ENCODE measurements around the gene ERVW-1.
"Not testable (repeated sequence)": the region's sequence is repeated elsewhere in the genome, so short reads cannot be mapped to it uniquely, and the experiment has no call there.

Gene ERVW-1

DNA sequence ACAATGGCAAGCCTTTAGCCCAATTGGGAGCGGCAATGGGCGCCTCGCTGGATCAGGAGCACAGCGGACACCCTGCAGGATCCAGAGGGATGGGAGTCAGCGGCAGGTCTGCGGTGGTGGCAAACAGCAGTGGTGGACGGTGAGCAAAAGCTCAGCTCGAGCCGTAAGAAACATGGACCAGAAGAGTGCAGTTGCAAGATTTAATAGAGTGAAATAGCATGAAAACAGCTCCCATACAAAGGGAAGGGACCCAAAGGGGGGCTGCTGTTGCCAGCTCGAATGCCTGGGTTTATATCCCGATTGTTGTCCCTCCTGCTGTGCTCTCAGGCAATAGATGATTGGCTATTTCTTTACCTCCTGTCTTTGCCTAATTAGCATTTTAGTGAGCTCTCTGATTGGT is at the start of gene ERVW-1:
Gene ERVW-1, minus strand, starts transcription at position 266 of the 400 bp plus-strand sequence. CDS start 7,565 bp downstream, outside the sequence.
- H3K27ac ChIP-seq (ENCODE audit: low read length); DNase-seq; H3K4me1 ChIP-seq (ENCODE audit: insufficient read depth, low read length); H3K4me2 ChIP-seq (ENCODE audit: insufficient read depth, low read length); H3K4me3 ChIP-seq (ENCODE audit: low read depth in 1 of 2, low read length in 2 of 2); H2AFZ ChIP-seq (ENCODE audit: low read depth, low read length); ATAC-seq (ENCODE audit: insufficient read depth, low read depth); H3K79me2 ChIP-seq (ENCODE audit: insufficient read depth, low read length); H3K36me3 ChIP-seq (ENCODE audit: insufficient read depth, low read length); H3K9me3 ChIP-seq (ENCODE audit: insufficient read depth, low read length, severe bottlenecking); H3K27me3 ChIP-seq (ENCODE audit: insufficient read depth, low read length, poor library complexity); H3K9ac ChIP-seq (ENCODE audit: low read depth, low read length); H4K20me1 ChIP-seq (ENCODE audit: insufficient read depth, low read length): not testable (repeated sequence)

DNA sequence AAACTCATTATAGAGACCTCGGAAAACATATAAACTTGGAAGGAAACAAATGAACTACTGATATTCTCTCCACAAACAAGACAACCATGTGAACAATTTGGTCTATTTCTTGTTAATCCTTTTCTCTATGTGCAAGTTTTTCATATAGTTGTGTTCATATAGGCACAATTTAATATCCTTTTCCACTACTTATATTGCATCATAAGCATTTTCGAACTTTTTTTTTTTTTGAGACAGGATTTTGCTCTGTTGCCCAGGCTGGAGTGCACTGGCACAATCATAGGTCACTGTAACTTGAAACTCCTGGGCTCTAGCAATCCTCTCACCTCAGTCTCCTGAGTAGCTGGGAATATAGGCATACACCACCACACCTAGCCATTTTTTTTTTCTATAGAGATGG is 45.4 kb upstream of the ERVW-1 start:
- H3K27ac ChIP-seq (ENCODE audit: low read length): no peak overlapping the region
- H3K4me1 ChIP-seq (ENCODE audit: insufficient read depth, low read length): peaks cover 19% of the 10 kb centered on the region
- TF ChIP-seq CTCF (IDR thresholded peaks at IDR 0.05; ENCODE audit: borderline replicate concordance, extremely low read depth, low read length, poor library complexity, severe bottlenecking): no peak
- TF ChIP-seq EZH2 (IDR thresholded peaks at IDR 0.05; ENCODE audit: borderline replicate concordance, low read depth, low read length, severe bottlenecking): no peak
- no peaks in the 10 kb centered on the region for H3K9me3 ChIP-seq (ENCODE audit: insufficient read depth, low read length, severe bottlenecking)
- no peak overlapping the region for H3K4me2 ChIP-seq (ENCODE audit: insufficient read depth, low read length)
- no peak overlapping the region for H3K9ac ChIP-seq (ENCODE audit: low read depth, low read length)
- peaks cover 57% of the 10 kb centered on the region for H3K79me2 ChIP-seq (ENCODE audit: insufficient read depth, low read length)
- no peak for DNase-seq
- H3K4me3 ChIP-seq (ENCODE audit: low read depth in 1 of 2, low read length in 2 of 2): no peak overlapping the region
- H3K27me3 ChIP-seq (ENCODE audit: insufficient read depth, low read length, poor library complexity): no peaks in the 10 kb centered on the region
- H2AFZ ChIP-seq (ENCODE audit: low read depth, low read length): no peak overlapping the region
- no peak for ATAC-seq (ENCODE audit: insufficient read depth, low read depth)
- H4K20me1 ChIP-seq (ENCODE audit: insufficient read depth, low read length): peaks cover 3% of the 10 kb centered on the region; the same call in 1 of the 2 replicates
- H3K36me3 ChIP-seq (ENCODE audit: insufficient read depth, low read length): peaks cover 20% of the 10 kb centered on the region

GRCh38 chr7:92520024-92520423 is 42.3 kb upstream of the ERVW-1 start:
- DNase-seq (no peak), ATAC-seq (ENCODE audit: insufficient read depth, low read depth) (no peak)
- Histone ChIP-seq H3K27me3 (ENCODE audit: insufficient read depth, low read length, poor library complexity) (no peaks in the 10 kb centered on the region), H3K27ac (ENCODE audit: low read length) (no peak overlapping the region), H3K4me1 (ENCODE audit: insufficient read depth, low read length) (no peaks in the 10 kb centered on the region), H3K36me3 (ENCODE audit: insufficient read depth, low read length) (peaks cover 34% of the 10 kb centered on the region), H2AFZ (ENCODE audit: low read depth, low read length) (no peak overlapping the region), H3K9ac (ENCODE audit: low read depth, low read length) (no peak overlapping the region), H4K20me1 (ENCODE audit: insufficient read depth, low read length) (peaks cover under 1% of the 10 kb centered on the region; the same call in 1 of the 2 replicates), H3K4me3 (ENCODE audit: low read depth in 1 of 2, low read length in 2 of 2) (no peak overlapping the region), H3K4me2 (ENCODE audit: insufficient read depth, low read length) (no peak overlapping the region), H3K79me2 (ENCODE audit: insufficient read depth, low read length) (peaks cover 26% of the 10 kb centered on the region), H3K9me3 (ENCODE audit: insufficient read depth, low read length, severe bottlenecking) (no peaks in the 10 kb centered on the region)
- TF ChIP-seq EZH2 (IDR thresholded peaks at IDR 0.05; ENCODE audit: borderline replicate concordance, low read depth, low read length, severe bottlenecking) (no peak), CTCF (IDR thresholded peaks at IDR 0.05; ENCODE audit: borderline replicate concordance, extremely low read depth, low read length, poor library complexity, severe bottlenecking) (no peak)

GRCh38 chr7:92517631-92518030 is 39.9 kb upstream of the ERVW-1 start:
- Histone ChIP-seq H2AFZ (ENCODE audit: low read depth, low read length) (no peak overlapping the region), H3K9ac (ENCODE audit: low read depth, low read length) (no peak overlapping the region), H3K27me3 (ENCODE audit: insufficient read depth, low read length, poor library complexity) (no peaks in the 10 kb centered on the region), H3K4me2 (ENCODE audit: insufficient read depth, low read length) (no peak overlapping the region), H3K9me3 (ENCODE audit: insufficient read depth, low read length, severe bottlenecking) (no peaks in the 10 kb centered on the region), H3K27ac (ENCODE audit: low read length) (no peak overlapping the region), H3K4me1 (ENCODE audit: insufficient read depth, low read length) (no peaks in the 10 kb centered on the region), H4K20me1 (ENCODE audit: insufficient read depth, low read length) (no peaks in the 10 kb centered on the region), H3K4me3 (ENCODE audit: low read depth in 1 of 2, low read length in 2 of 2) (no peak overlapping the region), H3K36me3 (ENCODE audit: insufficient read depth, low read length) (peaks cover 45% of the 10 kb centered on the region), H3K79me2 (ENCODE audit: insufficient read depth, low read length) (peaks cover 7% of the 10 kb centered on the region; the same call in 1 of the 2 replicates)
- ATAC-seq (ENCODE audit: insufficient read depth, low read depth): no peak
- no peak for TF ChIP-seq CTCF (IDR thresholded peaks at IDR 0.05; ENCODE audit: borderline replicate concordance, extremely low read depth, low read length, poor library complexity, severe bottlenecking)
- no peak for TF ChIP-seq EZH2 (IDR thresholded peaks at IDR 0.05; ENCODE audit: borderline replicate concordance, low read depth, low read length, severe bottlenecking)
- DNase-seq: no peak

All from DND-41 (cell line).